Measurements from ENCODE around the gene SYCP2L. TPM values are rescaled to one million over a fixed set of nuclear protein-coding genes. Genes with fewer than 3 reads are reported as not detected.
"Not testable (repeated sequence)": the region's sequence is repeated elsewhere in the genome, so short reads cannot be mapped to it uniquely, and the experiment has no call there.

Gene SYCP2L
- total and polyA plus RNA-seq, 2 donors (not counting 1 experiment from before 2014, with no cell fraction given), result 0.19 TPM; not detected in 1

- H3K4me2 ChIP-seq (replicated peaks; ENCODE audit: low read depth, low read length, poor library complexity, severe bottlenecking); H2AFZ ChIP-seq (ENCODE audit: insufficient read depth, low read depth, low read length, poor library complexity, severe bottlenecking); H3K4me1 Mint-ChIP-seq; H4K20me1 ChIP-seq (ENCODE audit: control insufficient read depth, insufficient read depth, low read length, poor library complexity, severe bottlenecking); H3K4me3 ChIP-seq (ENCODE audit: control extremely low read depth in 1 of 5, extremely low read depth in 1 of 5, insufficient read depth in 1 of 5, low read depth in 2 of 5, low read length in 4 of 5); H3K27ac Mint-ChIP-seq; H3K4me3 Mint-ChIP-seq; intact Hi-C loops (cut with micrococcal nuclease); H3K27ac ChIP-seq (ENCODE audit: low read length in 2 of 2); H3K27me3 ChIP-seq (replicated peaks in 1 of 4; ENCODE audit: control extremely low read depth in 1 of 4, control insufficient read depth in 3 of 4, insufficient read depth in 4 of 4, low read length in 3 of 4); DNase-seq; H3K4me1 ChIP-seq (ENCODE audit: control insufficient read depth in 2 of 2, insufficient read depth in 2 of 2, low read length in 2 of 2); CTCF ChIA-PET; POLR2A ChIA-PET; H3K9ac ChIP-seq (ENCODE audit: low read length); H3K36me3 ChIP-seq (replicated peaks in 1 of 2; ENCODE audit: control extremely low read depth in 1 of 2, control insufficient read depth in 1 of 2, extremely low read depth in 1 of 2, insufficient read depth in 2 of 2, low read length in 1 of 2); H3K79me2 ChIP-seq (ENCODE audit: control insufficient read depth, insufficient read depth, low read length); H3K9me3 Mint-ChIP-seq (ENCODE audit: insufficient read depth); H3K9me3 ChIP-seq (ENCODE audit: control extremely low read depth in 1 of 3, control insufficient read depth in 2 of 3, insufficient read depth in 1 of 3, low read length in 2 of 3); ATAC-seq (ENCODE audit: low read depth): not testable (repeated sequence)
- H3K27me3 Mint-ChIP-seq, result peaks cover 17% of the 10 kb centered on the region
- WGBS (ENCODE audit: insufficient coverage), result no CpG with 5 or more reads among the region's 3 CpGs
These were observed 20.1 kb upstream of the SYCP2L start for GRCh38 chr6:10866709-10867108.

DNA sequence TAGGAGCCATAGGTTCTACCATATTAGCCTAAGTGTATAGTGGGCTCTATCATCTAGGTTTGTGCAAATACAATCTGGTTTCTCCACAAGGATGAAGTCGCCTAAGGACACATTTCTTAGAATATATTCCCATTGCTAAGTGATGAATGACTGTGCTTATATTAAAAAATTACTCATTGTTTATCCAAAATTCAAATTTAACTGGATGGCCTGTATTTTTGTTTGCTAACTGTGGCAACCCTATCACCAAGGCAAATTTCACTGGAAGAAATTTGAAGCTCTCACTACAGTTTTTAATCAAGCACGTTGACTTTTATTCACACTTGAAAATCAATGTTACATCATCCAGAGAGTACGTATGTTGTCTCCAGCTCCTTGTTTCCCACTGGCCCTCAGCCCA lies 18.9 kb upstream of the SYCP2L start:
- no peak overlapping the region for H3K4me3 ChIP-seq (ENCODE audit: control extremely low read depth in 1 of 5, extremely low read depth in 1 of 5, insufficient read depth in 1 of 5, low read depth in 2 of 5, low read length in 4 of 5)
- 100% methylated on average over 2 of the region's 3 CpGs for WGBS (ENCODE audit: insufficient coverage)
- H3K27ac Mint-ChIP-seq, result no peak overlapping the region
- no peaks in the 10 kb centered on the region for H3K4me1 Mint-ChIP-seq
- CTCF ChIA-PET, result interaction anchor here (0.6 kb wide), 1 partner anchor 18 kb away, joined by 3 read pairs; no protein-coding TSS in a partner anchor
- no peaks in the 10 kb centered on the region for H3K79me2 ChIP-seq (ENCODE audit: control insufficient read depth, insufficient read depth, low read length)
- H3K9ac ChIP-seq (ENCODE audit: low read length), result no peak overlapping the region
- POLR2A ChIA-PET, result no interaction called here
- no peak for TF ChIP-seq EZH2 (IDR thresholded peaks at IDR 0.05; ENCODE audit: borderline replicate concordance, insufficient read depth, low read depth, low read length, poor library complexity, severe bottlenecking)
- TF ChIP-seq, protein P1, sequence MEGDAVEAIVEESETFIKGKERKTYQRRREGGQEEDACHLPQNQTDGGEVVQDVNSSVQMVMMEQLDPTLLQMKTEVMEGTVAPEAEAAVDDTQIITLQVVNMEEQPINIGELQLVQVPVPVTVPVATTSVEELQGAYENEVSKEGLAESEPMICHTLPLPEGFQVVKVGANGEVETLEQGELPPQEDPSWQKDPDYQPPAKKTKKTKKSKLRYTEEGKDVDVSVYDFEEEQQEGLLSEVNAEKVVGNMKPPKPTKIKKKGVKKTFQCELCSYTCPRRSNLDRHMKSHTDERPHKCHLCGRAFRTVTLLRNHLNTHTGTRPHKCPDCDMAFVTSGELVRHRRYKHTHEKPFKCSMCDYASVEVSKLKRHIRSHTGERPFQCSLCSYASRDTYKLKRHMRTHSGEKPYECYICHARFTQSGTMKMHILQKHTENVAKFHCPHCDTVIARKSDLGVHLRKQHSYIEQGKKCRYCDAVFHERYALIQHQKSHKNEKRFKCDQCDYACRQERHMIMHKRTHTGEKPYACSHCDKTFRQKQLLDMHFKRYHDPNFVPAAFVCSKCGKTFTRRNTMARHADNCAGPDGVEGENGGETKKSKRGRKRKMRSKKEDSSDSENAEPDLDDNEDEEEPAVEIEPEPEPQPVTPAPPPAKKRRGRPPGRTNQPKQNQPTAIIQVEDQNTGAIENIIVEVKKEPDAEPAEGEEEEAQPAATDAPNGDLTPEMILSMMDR (IDR thresholded peaks at IDR 0.05), result no peak
- H3K9me3 Mint-ChIP-seq (ENCODE audit: insufficient read depth), result no peaks in the 10 kb centered on the region
- no peaks in the 10 kb centered on the region for H3K36me3 ChIP-seq (replicated peaks in 1 of 2; ENCODE audit: control extremely low read depth in 1 of 2, control insufficient read depth in 1 of 2, extremely low read depth in 1 of 2, insufficient read depth in 2 of 2, low read length in 1 of 2)
- no peaks in the 10 kb centered on the region for H4K20me1 ChIP-seq (ENCODE audit: control insufficient read depth, insufficient read depth, low read length, poor library complexity, severe bottlenecking)
- no peaks in the 10 kb centered on the region for H3K27me3 ChIP-seq (replicated peaks in 1 of 4; ENCODE audit: control extremely low read depth in 1 of 4, control insufficient read depth in 3 of 4, insufficient read depth in 4 of 4, low read length in 3 of 4)
- H3K4me3 Mint-ChIP-seq, result no peak overlapping the region
- no peaks in the 10 kb centered on the region for H3K4me1 ChIP-seq (ENCODE audit: control insufficient read depth in 2 of 2, insufficient read depth in 2 of 2, low read length in 2 of 2)
- intact Hi-C loops (cut with micrococcal nuclease), result no loop called here
- no peak overlapping the region for H3K4me2 ChIP-seq (replicated peaks; ENCODE audit: low read depth, low read length, poor library complexity, severe bottlenecking)
- no peak overlapping the region for H3K27ac ChIP-seq (ENCODE audit: low read length in 2 of 2)
- H2AFZ ChIP-seq (ENCODE audit: insufficient read depth, low read depth, low read length, poor library complexity, severe bottlenecking), result no peak overlapping the region
- DNase-seq (no peak), ATAC-seq (ENCODE audit: low read depth) (no peak)
- peaks cover 15% of the 10 kb centered on the region for H3K27me3 Mint-ChIP-seq
- no peaks in the 10 kb centered on the region for H3K9me3 ChIP-seq (ENCODE audit: control extremely low read depth in 1 of 3, control insufficient read depth in 2 of 3, insufficient read depth in 1 of 3, low read length in 2 of 3)

All from B cell (primary cell).